ENCODE results near the gene KIT. TPM values are rescaled to one million over a fixed set of nuclear protein-coding genes. Genes with fewer than 3 reads are reported as not detected.
"Not testable (repeated sequence)": the region's sequence is repeated elsewhere in the genome, so short reads cannot be mapped to it uniquely, and the experiment has no call there.

KIT gene
- total RNA-seq (2014; rRNA removed; shearing (Covaris generic)): 0.24 and 0.96 TPM in 2 replicates
- polyA plus RNA-seq (2015; cell fraction: cytosol; rRNA removed): 0.05 and 0.08 TPM in 2 replicates
- polyA plus RNA-seq (2015; cell fraction: nucleus; rRNA removed): 0.14 and 0.22 TPM in 2 replicates

DNA sequence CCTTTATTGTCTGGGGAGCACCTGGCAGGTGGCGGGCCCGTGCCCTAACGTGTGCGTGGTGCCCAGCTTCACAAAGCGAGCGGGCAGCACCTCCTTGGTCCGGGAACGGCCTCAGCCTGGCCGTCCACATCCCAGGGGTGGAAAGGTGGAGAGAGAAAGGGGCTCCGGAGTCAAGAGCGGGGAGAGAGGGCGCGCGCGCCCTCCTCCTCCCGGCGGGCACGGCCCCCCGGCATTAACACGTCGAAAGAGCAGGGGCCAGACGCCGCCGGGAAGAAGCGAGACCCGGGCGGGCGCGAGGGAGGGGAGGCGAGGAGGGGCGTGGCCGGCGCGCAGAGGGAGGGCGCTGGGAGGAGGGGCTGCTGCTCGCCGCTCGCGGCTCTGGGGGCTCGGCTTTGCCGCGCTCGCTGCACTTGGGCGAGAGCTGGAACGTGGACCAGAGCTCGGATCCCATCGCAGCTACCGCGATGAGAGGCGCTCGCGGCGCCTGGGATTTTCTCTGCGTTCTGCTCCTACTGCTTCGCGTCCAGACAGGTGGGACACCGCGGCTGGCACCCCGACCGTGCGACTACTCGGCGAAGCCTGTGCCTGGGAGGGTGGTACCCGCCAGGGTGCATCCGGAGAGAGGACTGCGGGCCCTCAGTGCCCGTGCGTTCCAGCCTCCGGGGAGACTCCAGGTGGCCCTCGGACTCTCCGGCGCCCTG, at the start of gene KIT:
TSS of gene KIT (plus strand) at position 407 of the 701 bp plus-strand sequence. CDS start at position 465, 58 bp downstream.
- DNase-seq (ENCODE audit: low read depth, low spot score): no peak
- in situ Hi-C loops (cut with HindIII; ENCODE audit: low pct_unique_long_range_greater_than_20kb, low sequenced_read_pairs): no loop called here

DNA sequence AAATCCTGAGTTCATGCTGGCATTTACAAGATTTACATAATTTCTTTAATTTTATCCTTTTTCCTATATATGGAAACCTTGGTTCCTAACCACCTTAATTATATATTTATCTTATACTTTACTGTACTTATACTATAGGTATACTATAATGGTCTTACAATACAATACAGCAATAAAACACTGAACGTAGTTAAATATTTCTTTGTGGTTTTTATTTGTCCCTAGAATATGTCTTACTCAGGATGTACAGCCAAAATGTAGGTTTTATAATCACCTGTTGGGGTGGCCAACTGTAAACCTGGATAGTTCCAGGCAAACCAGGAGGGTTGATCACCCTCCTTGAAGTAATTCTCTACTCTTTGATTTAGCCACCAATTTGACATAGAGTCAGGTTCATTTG, 48.4 kb upstream of the KIT start:
- DNase-seq (ENCODE audit: low read depth, low spot score): no peak
- in situ Hi-C loops (cut with HindIII; ENCODE audit: low pct_unique_long_range_greater_than_20kb, low sequenced_read_pairs): no loop called here

DNA sequence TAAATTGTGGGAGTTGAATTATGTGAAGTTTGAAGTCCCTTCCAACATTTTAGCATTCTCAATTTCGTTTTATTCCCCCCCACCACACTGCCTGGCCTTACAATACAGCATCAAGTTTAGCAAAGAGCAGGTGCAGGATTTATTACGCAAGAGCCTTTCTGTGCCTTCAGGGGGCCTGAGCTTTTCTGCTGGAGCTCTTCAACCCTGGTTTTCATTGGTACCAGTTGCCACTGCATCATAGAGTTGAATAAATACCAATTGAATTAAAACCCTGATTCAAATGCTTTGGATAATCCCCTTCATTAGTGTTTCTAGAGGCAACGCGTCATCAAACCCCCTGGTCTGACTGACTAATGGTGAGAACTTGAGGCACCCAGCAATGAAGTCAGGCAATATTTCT, 43.6 kb upstream of the KIT start:
- in situ Hi-C loops (cut with HindIII; ENCODE audit: low pct_unique_long_range_greater_than_20kb, low sequenced_read_pairs): no loop called here
- DNase-seq (ENCODE audit: low read depth, low spot score): no peak

DNA sequence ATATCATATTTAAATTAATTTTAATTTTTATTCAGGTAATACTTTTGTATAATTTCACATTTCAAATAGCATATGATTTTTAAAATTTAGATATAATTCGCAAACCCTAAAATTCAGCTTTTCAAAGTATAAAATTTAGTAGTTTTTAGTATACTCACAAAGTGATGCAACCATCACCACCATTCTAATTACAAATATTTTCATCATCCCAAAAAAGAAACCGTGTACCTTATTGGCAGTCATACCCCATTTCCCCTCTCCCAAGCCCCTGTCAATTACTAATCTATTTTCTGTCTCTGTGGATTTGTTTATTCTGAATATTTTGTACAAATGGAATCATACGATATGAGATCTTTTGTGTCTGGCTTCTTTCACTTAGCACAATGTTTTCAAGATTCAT, 37.0 kb upstream of the KIT start:
- in situ Hi-C loops (cut with HindIII; ENCODE audit: low pct_unique_long_range_greater_than_20kb, low sequenced_read_pairs): no loop called here
- no peak for DNase-seq (ENCODE audit: low read depth, low spot score)

DNA sequence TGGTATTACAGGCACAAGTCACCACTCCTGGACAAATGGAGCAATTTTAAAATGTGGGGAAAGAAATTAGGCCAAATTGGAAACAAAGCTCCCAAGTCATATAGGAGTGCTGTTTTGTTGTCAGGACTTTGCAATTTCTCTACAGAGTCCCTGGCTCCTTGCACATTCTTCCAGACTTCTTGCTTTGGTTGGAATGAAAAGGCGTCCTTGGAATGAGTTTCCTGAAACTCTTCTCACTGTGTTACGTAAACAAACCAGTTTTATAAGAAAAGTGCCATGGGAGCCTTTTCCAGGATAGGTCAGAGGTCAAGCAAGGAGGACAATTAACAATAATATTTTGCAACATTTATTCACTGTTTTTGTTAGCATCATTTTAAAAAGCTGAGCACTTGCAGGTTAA, 32.4 kb upstream of the KIT start:
- no peak for DNase-seq (ENCODE audit: low read depth, low spot score)
- in situ Hi-C loops (cut with HindIII; ENCODE audit: low pct_unique_long_range_greater_than_20kb, low sequenced_read_pairs): no loop called here

GRCh38 chr4:54626113-54626512, 31.6 kb upstream of the KIT start:
- no peak for DNase-seq (ENCODE audit: low read depth, low spot score)
- in situ Hi-C loops (cut with HindIII; ENCODE audit: low pct_unique_long_range_greater_than_20kb, low sequenced_read_pairs): no loop called here

GRCh38 chr4:54632537-54632936, 25.2 kb upstream of the KIT start:
- in situ Hi-C loops (cut with HindIII; ENCODE audit: low pct_unique_long_range_greater_than_20kb, low sequenced_read_pairs): no loop called here

DNA sequence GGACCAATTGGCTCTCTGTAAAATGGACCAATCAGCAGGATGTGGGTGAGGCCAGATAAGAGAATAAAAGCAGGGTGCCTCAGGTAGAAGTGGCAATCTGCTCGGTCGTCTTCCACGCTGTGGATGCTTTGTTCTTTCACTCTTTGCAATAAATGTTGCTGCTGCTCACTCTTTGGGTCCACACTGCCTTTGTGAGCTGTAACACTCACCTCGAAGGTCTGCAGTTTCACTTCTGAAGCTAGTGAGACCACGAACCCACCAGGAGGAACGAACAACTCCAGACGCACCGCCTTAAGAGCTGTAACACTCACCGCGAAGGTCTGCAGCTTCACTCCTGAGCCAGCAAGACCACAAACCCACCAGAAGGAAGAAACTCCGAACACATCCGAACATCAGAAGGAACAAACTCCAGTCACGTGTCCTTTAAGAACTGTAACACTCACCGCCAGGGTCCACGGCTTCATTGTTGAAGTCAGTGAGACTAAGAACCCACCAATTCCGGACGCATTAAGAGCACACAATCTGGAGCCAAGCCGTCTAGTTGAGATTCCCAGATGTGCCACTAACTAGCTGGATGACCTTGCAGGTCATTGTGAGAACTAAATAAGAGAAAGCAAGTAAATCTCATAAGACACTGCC, 24.5 kb upstream of the KIT start:
- DNase-seq (ENCODE audit: low read depth, low spot score); in situ Hi-C loops (cut with HindIII; ENCODE audit: low pct_unique_long_range_greater_than_20kb, low sequenced_read_pairs): not testable (repeated sequence)

More at GRCh38 chr4:54632537-54632936, 25.2 kb upstream of the KIT start:
- DNase-seq (ENCODE audit: low read depth, low spot score): no peak

DNA sequence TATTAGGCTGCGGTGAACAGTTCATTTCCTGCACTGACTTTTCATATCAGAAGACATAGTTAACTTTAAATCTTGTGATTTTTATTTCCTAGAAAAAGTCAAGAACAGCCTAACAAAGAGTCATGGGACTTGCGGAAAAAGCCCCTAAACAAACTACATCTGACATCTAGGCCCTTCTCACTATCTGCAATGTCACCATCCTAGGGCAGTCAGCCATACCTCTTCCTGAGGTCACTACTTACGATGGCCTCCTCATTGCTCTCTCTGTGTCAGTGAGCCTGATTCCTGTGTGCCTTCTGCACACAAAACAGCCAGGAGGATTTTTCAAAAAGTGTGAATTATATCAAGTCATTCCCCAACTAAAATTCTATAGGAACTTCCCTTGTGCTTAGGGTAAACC, 22.4 kb upstream of the KIT start:
- no peak for DNase-seq (ENCODE audit: low read depth, low spot score)
- in situ Hi-C loops (cut with HindIII; ENCODE audit: low pct_unique_long_range_greater_than_20kb, low sequenced_read_pairs): no loop called here

- in situ Hi-C loops (cut with HindIII; ENCODE audit: low pct_unique_long_range_greater_than_20kb, low sequenced_read_pairs): no loop called here
- DNase-seq (ENCODE audit: low read depth, low spot score): no peak
Measured at GRCh38 chr4:54637325-54637724, 20.4 kb upstream of the KIT start.

- in situ Hi-C loops (cut with HindIII; ENCODE audit: low pct_unique_long_range_greater_than_20kb, low sequenced_read_pairs); DNase-seq (ENCODE audit: low read depth, low spot score): not testable (repeated sequence)
Measured at GRCh38 chr4:54641101-54641500, 16.7 kb upstream of the KIT start.

GRCh38 chr4:54643172-54643571, 14.6 kb upstream of the KIT start:
- in situ Hi-C loops (cut with HindIII; ENCODE audit: low pct_unique_long_range_greater_than_20kb, low sequenced_read_pairs): no loop called here
- no peak for DNase-seq (ENCODE audit: low read depth, low spot score)

DNA sequence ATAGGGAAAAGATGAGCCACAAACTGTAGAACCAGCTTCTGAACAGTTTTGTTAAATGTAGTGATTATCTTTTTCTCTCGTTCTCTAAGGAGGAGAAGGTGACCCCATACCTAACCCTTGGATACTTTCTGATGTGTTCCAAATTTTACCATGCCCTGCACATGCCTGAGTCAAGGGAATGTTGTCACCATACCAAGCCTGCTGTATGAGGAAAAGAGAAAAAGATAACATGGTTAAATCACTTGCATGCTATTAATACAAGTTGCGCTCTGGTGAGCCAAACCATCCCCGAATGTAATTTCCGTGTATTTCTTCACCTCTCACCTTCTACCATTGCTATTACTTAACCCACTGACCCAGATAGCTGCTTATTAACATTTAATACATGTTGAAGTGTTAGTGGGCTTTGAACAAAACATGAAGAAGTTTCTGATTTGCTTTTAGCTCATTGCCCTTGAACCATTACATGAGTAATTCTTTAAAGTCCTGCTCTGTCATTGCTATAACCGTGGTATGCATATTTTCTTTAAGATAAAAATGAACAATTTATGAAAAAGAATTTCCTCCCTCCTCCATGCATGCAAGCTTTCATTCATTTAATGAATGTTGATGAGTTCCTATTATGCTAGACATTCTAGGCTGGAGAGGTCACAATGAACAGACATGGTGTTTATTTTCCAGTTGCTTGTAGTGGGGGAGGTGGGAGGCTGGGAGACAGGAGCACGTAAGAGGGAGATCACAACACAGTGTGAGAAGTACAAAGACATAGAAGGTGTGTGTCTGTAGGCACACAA, 13.6 kb upstream of the KIT start:
- in situ Hi-C loops (cut with HindIII; ENCODE audit: low pct_unique_long_range_greater_than_20kb, low sequenced_read_pairs): no loop called here
- no peak for DNase-seq (ENCODE audit: low read depth, low spot score)

DNA sequence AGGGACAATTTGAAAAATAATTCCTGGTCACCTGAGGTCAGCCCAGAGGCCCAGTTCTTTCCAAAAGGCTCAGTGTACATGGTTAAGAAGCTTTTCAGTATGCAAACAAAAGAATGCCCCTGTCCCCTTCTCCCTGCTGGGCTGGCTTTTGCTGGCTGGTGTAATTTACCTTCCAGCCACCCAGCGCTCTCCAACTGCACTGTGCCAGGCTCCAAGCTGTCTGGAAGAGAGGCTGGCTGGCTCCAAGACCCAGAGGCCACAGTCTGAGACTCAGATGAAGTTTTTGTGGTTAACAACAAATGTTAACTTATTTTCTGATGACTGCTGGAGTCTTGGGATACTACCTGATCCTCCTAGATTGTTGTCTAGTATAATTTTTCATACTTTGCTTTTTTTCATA, 11.9 kb upstream of the KIT start:
- DNase-seq (ENCODE audit: low read depth, low spot score): no peak
- in situ Hi-C loops (cut with HindIII; ENCODE audit: low pct_unique_long_range_greater_than_20kb, low sequenced_read_pairs): no loop called here

GRCh38 chr4:54647070-54647469, 10.7 kb upstream of the KIT start:
- DNase-seq (ENCODE audit: low read depth, low spot score): no peak
- in situ Hi-C loops (cut with HindIII; ENCODE audit: low pct_unique_long_range_greater_than_20kb, low sequenced_read_pairs): no loop called here

DNA sequence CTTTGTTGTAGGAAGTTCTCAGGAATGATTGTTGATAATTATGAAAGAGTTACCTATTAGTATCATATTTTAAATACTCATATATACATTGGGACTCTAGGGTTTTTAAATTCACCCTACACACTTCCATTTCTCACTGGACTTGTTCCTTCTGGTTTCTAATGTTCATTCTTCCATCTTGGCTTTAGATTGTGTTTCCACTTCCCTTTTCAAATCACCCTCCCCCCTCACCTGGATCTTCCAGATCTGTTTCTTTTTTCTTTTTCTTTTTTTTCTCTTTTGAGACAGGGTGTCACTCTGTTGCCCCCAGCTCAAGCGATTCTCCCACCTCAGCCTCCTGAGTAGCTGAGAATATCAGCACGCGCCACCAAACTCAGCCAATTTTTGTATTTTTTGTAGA, 6.7 kb upstream of the KIT start:
- DNase-seq (ENCODE audit: low read depth, low spot score): no peak
- in situ Hi-C loops (cut with HindIII; ENCODE audit: low pct_unique_long_range_greater_than_20kb, low sequenced_read_pairs): no loop called here

DNA sequence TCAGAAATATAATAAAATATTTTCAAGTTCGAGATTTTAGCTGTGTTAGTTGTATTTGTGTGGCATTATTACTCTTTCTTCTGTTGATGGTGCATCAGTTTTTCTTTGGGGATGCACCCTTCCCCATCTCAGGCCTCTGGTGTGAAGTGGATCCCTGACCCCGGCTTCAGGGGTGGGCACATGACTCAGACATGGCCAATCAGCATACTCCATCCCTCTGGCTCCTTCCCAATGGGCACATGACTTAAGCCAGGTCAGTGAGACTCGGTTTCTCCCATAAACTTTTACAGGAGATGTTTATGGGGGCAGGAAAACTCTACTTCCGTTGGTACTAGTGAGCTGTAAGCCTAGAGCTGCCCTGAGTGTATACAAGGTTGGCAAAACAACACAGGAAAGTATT, 3.0 kb upstream of the KIT start:
- in situ Hi-C loops (cut with HindIII; ENCODE audit: low pct_unique_long_range_greater_than_20kb, low sequenced_read_pairs): no loop called here
- no peak for DNase-seq (ENCODE audit: low read depth, low spot score)

- in situ Hi-C loops (cut with HindIII; ENCODE audit: low pct_unique_long_range_greater_than_20kb, low sequenced_read_pairs): no loop called here
- no peak for DNase-seq (ENCODE audit: low read depth, low spot score)
Measured at GRCh38 chr4:54657185-54657550, 589 bp upstream of the KIT start.
